Uterus (tissue), 4 donors: ENCODE measurements around the gene PLXNA3. TPM values are rescaled to one million over a fixed set of nuclear protein-coding genes. Genes with fewer than 3 reads are reported as not detected.

Experiments used
- DNase-seq, 2 donors: peaks; one replicate each; pipeline ENCODE4 v3.0.0-alpha.2; 2019 to 2020
- H3K27ac ChIP-seq, 2 donors: fragments of 200-600 bp; sonication (generic); 1 replicate in 1 of 2; 2 replicates in 1 of 2; pipeline ENCODE4 v1.5.1; 2016 to 2018
- H3K27me3 ChIP-seq, 2 donors: fragments of 200-600 bp; sonication (generic); one replicate each; pipeline ENCODE4 v1.5.1; 2018 to 2019; ENCODE audit warnings: control low read depth in 1 of 2
- H3K36me3 ChIP-seq, 2 donors: fragments of 200-600 bp; sonication (generic); one replicate each; pipeline ENCODE4 v1.5.1; 2019; ENCODE audit warnings: control low read depth in 1 of 2
- H3K4me1 ChIP-seq, 2 donors: fragments of 200-600 bp; sonication (generic); one replicate each; pipeline ENCODE4 v1.5.1; 2018 to 2019; ENCODE audit warnings: control low read depth in 1 of 2
- H3K4me3 ChIP-seq, 2 donors: fragments of 200-600 bp; sonication (generic); 1 replicate in 1 of 2; 2 replicates in 1 of 2; pipeline ENCODE4 v1.5.1; 2018 to 2019; ENCODE audit warnings: mild to moderate bottlenecking in 1 of 2
- H3K9me3 ChIP-seq, 2 donors: fragments of 200-600 bp; sonication (generic); one replicate each; pipeline ENCODE4 v1.5.1; 2019; ENCODE audit warnings: control low read depth in 1 of 2
- POLR2A ChIP-seq, 2 donors: fragments of 450-650 bp; IDR thresholded peaks; one replicate each; pipeline ENCODE4 v1.6.1; 2016; ENCODE audit warnings: antibody characterized with exemption in 2 of 2, mild to moderate bottlenecking in 1 of 2, moderate library complexity in 1 of 2
- intact Hi-C: fragments of 100-400 bp; cut with DNase I; formaldehyde crosslinking; loops from one replicate; pipeline ENCODE4 v1.15.1; 2023; ENCODE audit warnings: low total_unique reads
- total RNA-seq, 4 donors: library from RNA; depleted of rRNA in 3 of 4; stranded (reverse); fragments of >200 nt in 3 of 4; gene quantifications; one replicate each; pipeline versions ENCODE4 v1.1.0 to v1.2.4, GENCODE V29; 2014 to 2023
- TF ChIP-seq, protein P1 (sequence below), 4 experiments: fragments of 200-600 bp in 2 of 4; fragments of 450-650 bp in 2 of 4; sonication (generic) in 2 of 4; IDR thresholded peaks; one replicate each; pipeline ENCODE4 v1.5.1; 2016 to 2019; ENCODE audit warnings: antibody characterized with exemption in 4 of 4, mild to moderate bottlenecking in 2 of 4, moderate library complexity in 1 of 4
- donor health status: DM: yes; HTN: yes; CAD: no.

The PLXNA3 gene
- total RNA-seq, 4 donors from 2014 or later: 2.1 to 102 (median 8.6) TPM

DNA sequence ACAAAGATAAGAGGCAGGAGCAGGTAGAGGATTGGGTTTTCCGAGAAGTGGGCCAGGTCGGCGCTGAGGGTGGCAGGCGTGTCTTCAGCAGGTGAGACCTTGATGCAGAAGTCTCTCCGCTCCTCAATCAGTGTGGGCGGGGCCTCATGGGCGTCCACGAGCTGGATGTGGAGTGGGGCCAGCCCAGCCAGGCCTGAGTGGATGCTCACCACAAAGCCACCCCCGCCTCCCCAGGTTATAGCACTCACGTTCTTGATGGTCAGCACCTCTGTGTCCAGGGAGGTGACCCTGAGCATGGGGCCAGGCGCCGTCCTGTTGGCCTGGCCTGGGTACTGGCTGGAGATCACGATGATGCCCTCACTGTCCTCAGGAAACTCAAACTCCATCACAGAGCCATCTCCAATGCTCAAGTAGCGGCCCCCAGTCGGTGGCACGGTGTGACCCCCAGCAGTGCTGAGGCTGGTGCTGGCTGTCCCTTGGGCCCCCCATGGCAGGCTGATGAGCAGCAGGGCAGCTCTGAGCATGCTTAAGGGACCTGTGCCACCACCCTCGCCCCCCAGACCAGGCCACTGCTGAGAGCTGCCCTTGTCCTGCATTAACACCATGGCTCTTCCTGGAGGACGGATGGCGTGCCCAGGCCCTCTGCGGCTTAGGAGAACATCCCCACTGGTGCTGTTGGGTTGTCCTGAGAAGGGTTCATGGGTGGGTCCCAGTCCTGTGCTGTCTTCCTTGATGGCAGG, 30.4 kb downstream of the PLXNA3 start:
- Histone ChIP-seq H3K4me3 (no peak overlapping the region), H3K4me1 (no peaks in the 10 kb centered on the region), H3K27ac (peak overlapping the region in 1 of 2 donors; percentile 93), H3K27me3 (no peaks in the 10 kb centered on the region), H3K36me3 (no peaks in the 10 kb centered on the region), H3K9me3 (no peaks in the 10 kb centered on the region)
- TF ChIP-seq, protein P1, sequence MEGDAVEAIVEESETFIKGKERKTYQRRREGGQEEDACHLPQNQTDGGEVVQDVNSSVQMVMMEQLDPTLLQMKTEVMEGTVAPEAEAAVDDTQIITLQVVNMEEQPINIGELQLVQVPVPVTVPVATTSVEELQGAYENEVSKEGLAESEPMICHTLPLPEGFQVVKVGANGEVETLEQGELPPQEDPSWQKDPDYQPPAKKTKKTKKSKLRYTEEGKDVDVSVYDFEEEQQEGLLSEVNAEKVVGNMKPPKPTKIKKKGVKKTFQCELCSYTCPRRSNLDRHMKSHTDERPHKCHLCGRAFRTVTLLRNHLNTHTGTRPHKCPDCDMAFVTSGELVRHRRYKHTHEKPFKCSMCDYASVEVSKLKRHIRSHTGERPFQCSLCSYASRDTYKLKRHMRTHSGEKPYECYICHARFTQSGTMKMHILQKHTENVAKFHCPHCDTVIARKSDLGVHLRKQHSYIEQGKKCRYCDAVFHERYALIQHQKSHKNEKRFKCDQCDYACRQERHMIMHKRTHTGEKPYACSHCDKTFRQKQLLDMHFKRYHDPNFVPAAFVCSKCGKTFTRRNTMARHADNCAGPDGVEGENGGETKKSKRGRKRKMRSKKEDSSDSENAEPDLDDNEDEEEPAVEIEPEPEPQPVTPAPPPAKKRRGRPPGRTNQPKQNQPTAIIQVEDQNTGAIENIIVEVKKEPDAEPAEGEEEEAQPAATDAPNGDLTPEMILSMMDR (IDR thresholded peaks at IDR 0.05): no peak
- TF ChIP-seq POLR2A (IDR thresholded peaks at IDR 0.05): no peak
- intact Hi-C loops: no loop called here
- DNase-seq: no peak

DNA sequence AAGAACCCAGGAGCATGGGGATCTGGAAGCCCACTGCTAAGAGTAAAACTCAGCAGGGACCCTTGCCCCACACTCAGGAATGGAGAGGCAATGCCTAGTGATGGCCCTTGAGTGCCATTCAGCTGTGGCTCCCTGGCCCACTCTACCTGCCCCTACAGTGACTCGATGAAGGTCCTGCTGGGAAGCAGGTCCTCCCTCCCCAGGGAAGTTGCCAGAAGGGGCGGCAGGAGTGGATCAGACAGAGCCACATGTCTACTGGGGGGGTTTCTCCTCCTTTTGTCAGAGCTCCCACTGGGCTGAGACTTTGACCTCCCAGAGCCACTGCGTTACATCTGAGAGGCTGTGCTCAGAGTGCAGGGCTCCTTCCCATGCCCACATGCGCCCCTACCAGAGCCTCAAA, 31.1 kb downstream of the PLXNA3 start:
- intact Hi-C loops: no loop called here
- H3K27ac ChIP-seq: peak overlapping the region; percentile 74 to 93

DNA sequence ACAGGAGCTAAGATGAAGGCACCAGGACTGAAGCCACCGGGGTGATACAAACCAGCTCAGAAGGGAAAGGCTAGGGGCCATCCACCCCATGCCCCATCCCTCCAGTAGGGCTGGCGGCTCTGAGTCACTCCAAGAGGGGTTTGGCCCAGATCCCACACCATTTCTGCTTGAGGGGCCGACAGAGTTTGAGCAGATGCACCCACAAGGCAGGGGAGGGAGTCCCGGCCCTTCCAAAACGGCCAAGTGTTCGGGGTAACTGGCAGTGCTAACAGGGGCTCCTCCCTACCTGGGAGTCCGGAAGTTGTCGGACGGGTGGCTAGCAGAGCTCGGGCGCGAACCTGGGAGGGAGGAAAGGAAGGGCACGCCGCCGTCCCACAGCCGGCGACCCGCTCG, 31.9 kb downstream of the PLXNA3 start:
- Histone ChIP-seq H3K9me3 (no peaks in the 10 kb centered on the region), H3K27me3 (no peaks in the 10 kb centered on the region), H3K4me3 (peak overlapping the region; percentile 37 to 65), H3K27ac (peak overlapping the region; percentile 74 to 93), H3K4me1 (no peaks in the 10 kb centered on the region), H3K36me3 (no peaks in the 10 kb centered on the region)
- TF ChIP-seq, protein P1 (IDR thresholded peaks at IDR 0.05): no peak
- TF ChIP-seq POLR2A (IDR thresholded peaks at IDR 0.05): no peak
- intact Hi-C loops: no loop called here
- DNase-seq: peak; percentile 58 to 72

More for the DNA sequence above, 31.1 kb downstream of the PLXNA3 start:
- H3K4me3 ChIP-seq: peak overlapping the region in 1 of 2 donors; percentile 65
- no peaks in the 10 kb centered on the region for H3K36me3 ChIP-seq
- H3K9me3 ChIP-seq: no peaks in the 10 kb centered on the region
- TF ChIP-seq POLR2A (IDR thresholded peaks at IDR 0.05): no peak
- TF ChIP-seq, protein P1 (IDR thresholded peaks at IDR 0.05): no peak
- no peaks in the 10 kb centered on the region for H3K4me1 ChIP-seq
- H3K27me3 ChIP-seq: no peaks in the 10 kb centered on the region
- no peak for DNase-seq

DNA sequence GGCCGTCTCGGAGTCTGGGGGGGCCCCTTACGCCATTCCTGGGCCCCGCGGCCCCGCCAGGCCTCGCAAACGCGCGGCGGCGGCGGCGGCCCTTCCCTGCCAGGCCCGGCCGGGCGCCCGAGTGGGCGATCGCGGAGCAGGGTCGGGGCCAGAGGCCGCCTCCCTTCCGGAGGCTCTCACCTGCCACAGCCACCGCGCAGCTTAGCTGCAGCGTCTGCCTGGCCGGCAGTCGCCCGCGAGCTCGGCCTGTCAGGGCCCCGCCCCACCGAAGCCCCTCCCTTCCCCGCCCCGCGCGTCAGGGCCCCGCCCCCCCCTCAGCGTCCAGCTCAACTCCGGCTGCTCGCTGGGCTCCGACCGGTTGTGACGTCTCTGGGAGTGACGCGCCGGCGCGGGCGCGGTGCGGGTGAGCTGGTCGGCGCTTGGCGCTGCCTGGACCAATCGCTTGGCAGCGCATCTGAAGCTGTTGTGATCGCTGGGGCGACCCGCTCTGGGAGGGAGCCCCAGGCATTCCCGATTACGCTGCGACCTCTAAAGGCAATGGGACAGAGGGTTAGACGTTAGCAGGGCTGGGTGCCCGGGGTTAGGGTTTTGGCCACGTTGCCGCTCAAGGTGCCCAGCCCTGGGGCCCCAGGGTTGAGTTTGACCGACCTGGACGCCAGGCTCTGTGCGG, 32.5 kb downstream of the PLXNA3 start, which contains the start of gene SLC10A3:
SLC10A3 (minus strand) TSS at position 216 of the 670 bp plus-strand sequence. CDS start 1,689 bp downstream, outside the sequence.
- Histone ChIP-seq H3K4me1 (no peaks in the 10 kb centered on the region), H3K36me3 (no peaks in the 10 kb centered on the region), H3K27ac (peak within 1 kb of the TSS; percentile 74 to 93), H3K27me3 (no peaks in the 10 kb centered on the region), H3K9me3 (no peaks in the 10 kb centered on the region), H3K4me3 (peak within 1 kb of the TSS; percentile 37 to 65)
- TF ChIP-seq POLR2A (IDR thresholded peaks at IDR 0.05): peak; percentile 70 to 94
- TF ChIP-seq, protein P1 (IDR thresholded peaks at IDR 0.05): no peak
- peak; percentile 91 to 92 for DNase-seq
- intact Hi-C loops: no loop called here

DNA sequence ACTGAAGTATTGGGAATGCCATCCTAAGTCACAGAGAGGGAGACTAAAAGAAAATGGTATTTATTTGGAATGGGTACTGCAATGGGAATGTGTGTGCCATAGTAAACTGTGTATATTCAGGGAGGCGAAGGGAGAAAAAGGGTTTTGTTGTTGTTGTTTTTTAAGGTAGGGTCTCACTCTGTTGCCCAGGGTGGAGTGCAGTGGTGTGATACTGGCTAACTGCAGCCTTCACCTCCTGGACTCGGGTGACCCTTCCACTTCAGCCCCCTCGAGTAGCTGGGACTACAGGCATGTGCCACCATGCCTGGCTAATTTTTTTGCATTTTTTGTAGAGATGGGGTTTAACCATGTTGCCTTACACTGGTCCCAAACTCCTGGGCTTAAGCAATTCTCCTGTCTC, 36.6 kb downstream of the PLXNA3 start:
- Histone ChIP-seq H3K9me3 (no peaks in the 10 kb centered on the region), H3K36me3 (no peaks in the 10 kb centered on the region), H3K27ac (no peak overlapping the region), H3K27me3 (no peaks in the 10 kb centered on the region), H3K4me1 (no peaks in the 10 kb centered on the region), H3K4me3 (no peak overlapping the region)
- TF ChIP-seq, protein P1 (IDR thresholded peaks at IDR 0.05): no peak
- no peak for DNase-seq
- intact Hi-C loops: no loop called here
